PC-9 (cell line): ENCODE results near the gene CFAP46.

Experiments used
- CTCF ChIP-seq: fragments of 200-600 bp; sonication (generic); conservative IDR thresholded peaks from 2 replicates; pipeline ENCODE4 v1.6.1; 2017; ENCODE audit warnings: mixed run types, antibody characterized with exemption, mild to moderate bottlenecking, moderate library complexity
- EZH2 ChIP-seq: fragments of 200-600 bp; sonication (generic); IDR thresholded peaks from 2 replicates; pipeline ENCODE4 v1.8.0; 2017; ENCODE audit warnings: antibody characterized with exemption, low read depth

- TF ChIP-seq CTCF (no peak), EZH2 (no peak)
Observed at GRCh38 chr10:132851451-132851850, 90.9 kb downstream of the CFAP46 start.
